Mammary epithelial cell (primary cell): ENCODE data around the gene FILIP1L.

Experiments used
- EZH2 ChIP-seq: IDR thresholded peaks from 2 replicates; pipeline ENCODE4 v1.6.1; 2012; ENCODE audit warnings: low read length, inconsistent platforms, borderline replicate concordance
- TF ChIP-seq, protein P1 (sequence below), 2 donors: IDR thresholded peaks in 1 of 2; conservative IDR thresholded peaks in 1 of 2; 2 replicates each; pipeline ENCODE4 v1.5.1; 2011 to 2012; ENCODE audit warnings: inconsistent platforms in 2 of 2, low read length in 2 of 2, mild to moderate bottlenecking in 2 of 2, control low read depth in 1 of 2, low read depth in 1 of 2; ENCODE audit not compliant: insufficient read depth in 1 of 2; ENCODE audit errors: extremely low read depth in 1 of 2

DNA sequence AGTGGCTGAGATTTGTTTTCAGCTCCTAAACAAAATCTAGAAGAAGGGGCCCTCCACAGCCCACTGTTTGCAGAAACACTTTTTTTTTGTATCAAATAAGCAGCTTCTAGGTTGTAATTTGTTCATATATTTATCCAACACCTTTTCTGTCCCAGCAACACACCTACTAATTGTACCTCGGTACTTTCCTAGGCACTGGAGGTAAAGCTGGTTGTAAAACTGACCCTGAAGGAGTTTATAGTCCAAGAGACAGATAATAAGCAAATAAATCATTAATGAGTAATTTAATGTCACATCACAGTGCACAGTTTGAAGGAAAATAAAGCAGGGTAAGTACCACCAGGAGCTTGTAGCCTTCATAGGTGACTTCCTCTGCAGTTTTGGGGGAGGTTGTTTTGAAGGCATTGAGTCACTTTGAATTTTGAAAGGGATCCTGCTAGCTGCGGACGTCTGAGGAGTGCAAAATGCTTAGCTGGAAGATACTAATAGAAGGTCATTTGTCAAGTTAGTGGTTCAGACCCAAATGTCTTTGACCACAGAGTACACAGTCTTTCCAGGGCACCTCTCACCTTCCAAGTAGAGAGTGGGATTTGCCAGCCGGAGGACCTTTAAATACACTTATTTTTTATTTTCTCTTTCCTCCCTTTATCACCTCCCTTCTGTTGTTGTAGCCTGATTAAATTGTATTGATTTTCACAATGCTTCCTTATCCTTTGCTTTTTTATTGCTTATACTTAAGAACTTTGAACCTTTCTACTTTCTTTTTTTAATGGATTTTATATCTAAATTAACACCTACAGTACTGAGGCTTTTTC is 242.9 kb downstream of the FILIP1L start:
- TF ChIP-seq, protein P1, sequence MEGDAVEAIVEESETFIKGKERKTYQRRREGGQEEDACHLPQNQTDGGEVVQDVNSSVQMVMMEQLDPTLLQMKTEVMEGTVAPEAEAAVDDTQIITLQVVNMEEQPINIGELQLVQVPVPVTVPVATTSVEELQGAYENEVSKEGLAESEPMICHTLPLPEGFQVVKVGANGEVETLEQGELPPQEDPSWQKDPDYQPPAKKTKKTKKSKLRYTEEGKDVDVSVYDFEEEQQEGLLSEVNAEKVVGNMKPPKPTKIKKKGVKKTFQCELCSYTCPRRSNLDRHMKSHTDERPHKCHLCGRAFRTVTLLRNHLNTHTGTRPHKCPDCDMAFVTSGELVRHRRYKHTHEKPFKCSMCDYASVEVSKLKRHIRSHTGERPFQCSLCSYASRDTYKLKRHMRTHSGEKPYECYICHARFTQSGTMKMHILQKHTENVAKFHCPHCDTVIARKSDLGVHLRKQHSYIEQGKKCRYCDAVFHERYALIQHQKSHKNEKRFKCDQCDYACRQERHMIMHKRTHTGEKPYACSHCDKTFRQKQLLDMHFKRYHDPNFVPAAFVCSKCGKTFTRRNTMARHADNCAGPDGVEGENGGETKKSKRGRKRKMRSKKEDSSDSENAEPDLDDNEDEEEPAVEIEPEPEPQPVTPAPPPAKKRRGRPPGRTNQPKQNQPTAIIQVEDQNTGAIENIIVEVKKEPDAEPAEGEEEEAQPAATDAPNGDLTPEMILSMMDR (conservative IDR thresholded peaks at IDR 0.05 in 1 of 2, IDR thresholded peaks at IDR 0.05 in 1 of 2; ENCODE audit: extremely low read depth in 1 of 2, insufficient read depth in 1 of 2, low read depth in 1 of 2, low read length in 2 of 2): no peak
- TF ChIP-seq EZH2: no peak
